ENCODE data around the gene DYNC1I1.

The DYNC1I1 gene

DNA sequence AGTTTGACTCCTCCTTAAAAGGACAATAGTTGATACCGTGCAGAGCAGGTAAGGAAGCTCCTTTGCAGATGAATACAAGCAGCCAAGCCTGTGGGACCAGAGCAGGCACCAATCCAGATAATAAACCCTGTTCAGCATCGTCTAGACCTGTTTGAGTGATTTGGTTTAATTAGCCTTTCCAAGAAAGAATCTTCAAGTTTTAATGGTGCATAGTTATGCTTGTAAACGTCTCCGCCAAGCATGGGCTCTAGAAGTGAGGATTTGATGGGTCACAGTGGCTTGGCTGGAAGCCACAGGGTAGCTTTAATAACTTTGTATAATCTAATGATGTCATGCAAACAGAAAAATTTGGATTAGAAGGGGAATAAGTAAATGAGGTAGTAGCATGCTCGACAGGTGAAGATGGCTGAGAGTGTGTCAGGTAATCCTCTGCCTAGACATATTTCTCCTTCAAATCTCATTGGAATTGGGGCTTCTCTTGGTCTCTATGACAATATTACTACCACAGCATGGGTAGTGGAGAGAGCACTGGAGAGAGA is 188.4 kb downstream of the DYNC1I1 start:
- no peak for DNase-seq (ENCODE audit: low read depth, low spot score)

DNA sequence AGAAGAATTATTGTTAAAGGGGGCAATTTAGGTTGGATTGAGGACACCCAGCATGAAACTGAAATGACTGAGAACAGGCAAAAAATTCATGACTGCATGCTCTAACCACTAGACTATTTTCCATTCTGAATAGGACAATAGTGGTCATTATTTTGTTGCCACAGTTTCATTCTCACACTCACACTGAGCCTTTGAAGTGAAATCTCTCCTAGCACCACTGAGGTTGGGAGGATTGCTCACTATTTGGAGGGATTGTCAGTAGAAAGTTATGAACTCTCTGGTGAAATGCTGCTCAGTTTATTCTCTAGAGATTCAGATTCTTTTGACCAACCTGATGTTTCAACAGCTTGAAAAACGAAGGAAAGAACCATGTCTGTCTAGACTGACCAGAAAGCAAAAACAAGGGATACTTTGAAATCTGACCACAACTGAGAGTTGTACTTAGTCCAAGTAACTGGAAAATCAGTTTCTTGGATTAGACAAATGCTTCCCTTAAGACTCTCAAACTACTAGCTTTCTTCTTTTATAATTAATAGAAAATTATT is 191.2 kb downstream of the DYNC1I1 start:
- no peak for DNase-seq (ENCODE audit: low read depth, low spot score)

DNA sequence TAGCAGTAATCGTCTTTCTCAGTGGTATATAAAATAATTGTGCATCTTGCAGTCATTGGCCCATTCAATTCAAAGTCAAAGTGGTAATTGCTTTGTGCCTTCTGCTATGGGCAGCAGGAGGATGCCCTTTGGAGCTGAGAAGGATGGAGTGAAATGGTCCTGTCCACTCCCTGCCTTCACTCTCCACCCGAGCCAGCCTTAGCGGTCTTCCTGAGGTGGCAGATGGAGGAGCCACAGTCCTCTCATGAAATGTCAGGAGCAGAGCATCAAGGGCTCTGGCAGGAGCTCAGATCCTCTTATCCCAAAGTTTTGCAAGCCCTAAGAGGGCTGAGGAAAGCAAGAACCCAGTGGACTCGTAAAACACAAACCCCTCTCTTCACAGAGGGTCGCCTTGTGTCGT is 199.4 kb downstream of the DYNC1I1 start:
- DNase-seq (ENCODE audit: low read depth, low spot score), result no peak

DNA sequence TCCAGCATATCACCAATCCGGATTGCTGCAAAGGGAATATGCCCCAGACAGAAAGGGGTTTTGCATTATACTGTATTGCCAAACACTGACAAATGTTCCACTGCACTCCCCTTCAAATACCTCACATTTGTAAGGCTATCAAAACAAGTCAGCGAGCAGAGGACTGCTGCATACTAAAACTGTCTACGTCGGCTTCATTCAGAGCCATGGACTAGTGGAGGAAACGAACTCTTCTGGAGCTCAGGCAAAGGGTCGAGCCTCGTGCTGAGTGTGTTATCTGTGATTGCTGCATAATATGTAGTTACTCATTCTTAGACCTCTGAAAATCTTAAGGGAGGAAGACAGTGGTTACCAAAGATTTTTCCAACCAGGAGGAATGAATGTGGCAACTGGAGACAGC is 200.2 kb downstream of the DYNC1I1 start:
- no peak for DNase-seq (ENCODE audit: low read depth, low spot score)

- no peak for DNase-seq (ENCODE audit: low read depth, low spot score)
Observed at GRCh38 chr7:95974108-95974507, 201.8 kb downstream of the DYNC1I1 start.

DNA sequence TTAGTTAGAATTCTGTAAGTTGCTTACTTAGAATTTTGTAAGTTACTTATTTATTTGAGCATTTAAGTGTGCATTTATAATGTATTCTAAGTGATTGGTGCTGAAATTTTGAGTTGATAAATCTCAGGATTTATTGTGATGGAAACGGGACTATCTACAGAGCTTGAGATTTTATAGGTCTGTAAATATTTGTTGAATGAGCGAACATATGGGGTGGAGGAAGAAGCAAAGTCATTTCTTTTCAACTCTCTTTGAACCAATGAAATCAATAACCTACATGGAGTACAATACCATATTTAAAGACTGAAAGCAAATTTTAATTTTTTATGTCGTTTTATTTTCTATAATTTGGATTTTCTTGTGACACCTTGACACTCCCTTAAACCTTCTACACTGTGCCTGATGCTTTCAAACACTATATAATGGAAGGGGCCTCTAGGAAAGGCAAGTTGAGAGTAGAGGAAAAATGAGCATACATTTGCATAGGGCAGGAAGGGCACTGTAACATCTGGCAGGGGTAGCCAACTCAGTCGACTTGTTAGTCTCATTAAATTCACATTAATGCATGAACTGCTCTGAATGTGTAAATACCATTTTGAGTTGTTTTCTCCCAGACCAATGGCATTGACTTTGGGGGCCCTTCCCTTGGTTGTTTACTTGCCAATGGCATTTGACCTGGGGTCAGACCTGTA is 204.2 kb downstream of the DYNC1I1 start:
- DNase-seq (ENCODE audit: low read depth, low spot score), result no peak

GRCh38 chr7:95977994-95978393 is 205.6 kb downstream of the DYNC1I1 start:
- DNase-seq (ENCODE audit: low read depth, low spot score), result no peak

- DNase-seq (ENCODE audit: low read depth, low spot score), result no peak
Observed at GRCh38 chr7:95980167-95980566, 207.8 kb downstream of the DYNC1I1 start.

DNA sequence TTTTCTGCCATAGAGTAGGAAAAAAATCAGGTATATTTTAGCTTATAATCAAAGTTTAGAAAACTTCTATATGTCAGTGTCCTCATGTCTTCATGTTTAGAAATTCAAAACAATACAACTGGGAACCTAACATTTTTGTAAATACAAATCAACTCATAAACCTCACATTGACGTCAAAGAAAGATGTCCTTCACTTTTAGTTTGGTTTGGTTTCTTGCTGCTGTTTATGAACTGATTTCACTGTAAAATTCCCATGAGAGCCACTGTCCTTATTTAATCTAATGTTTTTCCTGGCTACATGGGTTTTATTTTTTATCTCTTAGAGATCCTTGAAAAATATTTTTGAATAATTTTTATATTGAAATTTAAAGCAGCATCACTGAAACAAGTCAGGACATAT is 208.4 kb downstream of the DYNC1I1 start:
- no peak for DNase-seq (ENCODE audit: low read depth, low spot score)

DNA sequence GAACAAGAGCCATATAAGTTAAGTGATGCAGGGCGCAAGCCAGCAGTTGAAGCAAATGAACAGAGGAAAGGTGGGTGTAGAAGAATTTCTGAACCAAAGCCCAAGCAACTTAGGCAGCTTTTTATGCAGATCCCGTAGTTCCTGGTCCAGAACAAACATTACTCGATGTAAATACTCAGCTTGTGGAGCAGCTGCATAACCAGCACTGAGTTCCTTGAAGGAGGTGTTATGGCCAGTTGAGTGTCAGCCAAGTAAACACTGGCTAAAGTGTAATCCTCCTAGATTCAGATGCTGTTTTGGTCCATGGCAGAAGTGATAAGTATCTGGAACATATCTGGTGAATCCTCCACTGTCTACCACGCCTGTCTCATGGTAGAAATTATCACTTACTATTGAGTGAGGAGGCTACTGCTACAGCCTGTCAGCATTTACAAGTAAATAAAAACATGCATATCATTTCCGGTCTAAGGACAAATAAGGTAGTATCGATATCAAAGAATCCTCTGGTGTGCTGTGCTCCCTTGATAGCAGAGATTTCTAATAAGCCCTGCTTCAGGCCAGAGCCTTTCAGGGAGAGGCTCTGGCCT is 213.9 kb downstream of the DYNC1I1 start:
- DNase-seq (ENCODE audit: low read depth, low spot score), result no peak

DNA sequence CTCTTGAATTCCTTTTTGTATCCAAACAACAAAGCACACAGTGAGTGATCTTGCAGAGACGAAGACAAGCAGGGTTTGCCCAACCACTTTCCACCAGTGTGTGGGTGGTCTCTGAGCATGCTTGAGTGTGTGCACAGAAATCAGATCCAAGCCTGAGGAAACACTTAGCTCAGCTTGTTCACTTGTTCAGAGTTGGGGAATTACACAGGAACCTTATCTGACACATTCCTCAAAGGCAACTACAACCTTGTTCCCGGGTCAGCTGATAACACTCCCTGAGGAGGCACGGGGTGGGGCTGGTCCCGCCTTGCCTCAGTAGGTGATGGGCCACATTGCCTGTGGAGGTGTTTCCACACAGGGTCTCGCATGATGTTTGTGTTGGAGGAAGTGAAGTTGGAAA is 216.9 kb downstream of the DYNC1I1 start:
- no peak for DNase-seq (ENCODE audit: low read depth, low spot score)

- DNase-seq (ENCODE audit: low read depth, low spot score), result no peak
Observed at GRCh38 chr7:95993380-95993779, 221.0 kb downstream of the DYNC1I1 start.

DNA sequence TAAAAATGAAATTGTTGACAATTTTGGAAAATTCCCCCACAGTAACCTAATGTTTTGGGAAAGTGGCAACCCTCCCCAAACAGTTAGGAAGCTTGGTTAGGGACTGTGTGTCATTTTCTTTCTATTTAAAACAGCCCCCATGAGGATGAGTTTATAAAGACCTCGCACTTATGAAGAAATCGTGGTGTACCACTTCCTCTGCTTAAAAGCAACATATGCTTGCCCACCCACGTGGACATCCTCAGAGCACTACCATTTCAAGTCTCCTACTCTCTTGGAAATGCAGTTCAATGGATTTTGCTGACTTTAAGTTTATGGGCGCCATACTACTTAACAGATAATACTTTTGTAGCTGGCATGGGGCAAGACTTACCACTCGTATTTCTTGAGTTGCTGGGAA is 223.8 kb downstream of the DYNC1I1 start:
- DNase-seq (ENCODE audit: low read depth, low spot score), result no peak

GRCh38 chr7:95996886-95997285 is 224.5 kb downstream of the DYNC1I1 start:
- DNase-seq (ENCODE audit: low read depth, low spot score), result no peak

DNA sequence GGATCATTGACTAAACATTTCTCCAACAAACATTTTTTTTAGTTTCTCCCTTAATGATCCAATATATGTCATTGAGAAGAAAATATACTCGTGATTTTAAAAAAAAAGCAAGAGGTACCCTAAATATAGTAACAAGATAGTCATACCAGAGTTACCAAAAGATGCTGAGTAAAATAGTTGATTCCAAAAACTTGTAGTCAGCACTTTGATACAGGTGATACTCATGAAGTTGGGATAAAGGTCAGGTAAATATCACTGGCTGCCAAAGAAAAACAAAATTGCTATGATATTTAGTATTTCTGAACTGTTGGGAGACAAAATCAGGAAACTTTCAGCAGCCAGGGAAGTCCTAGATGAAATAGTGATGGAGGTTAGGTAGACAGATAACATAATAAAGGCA is 225.3 kb downstream of the DYNC1I1 start:
- DNase-seq (ENCODE audit: low read depth, low spot score), result no peak

DNA sequence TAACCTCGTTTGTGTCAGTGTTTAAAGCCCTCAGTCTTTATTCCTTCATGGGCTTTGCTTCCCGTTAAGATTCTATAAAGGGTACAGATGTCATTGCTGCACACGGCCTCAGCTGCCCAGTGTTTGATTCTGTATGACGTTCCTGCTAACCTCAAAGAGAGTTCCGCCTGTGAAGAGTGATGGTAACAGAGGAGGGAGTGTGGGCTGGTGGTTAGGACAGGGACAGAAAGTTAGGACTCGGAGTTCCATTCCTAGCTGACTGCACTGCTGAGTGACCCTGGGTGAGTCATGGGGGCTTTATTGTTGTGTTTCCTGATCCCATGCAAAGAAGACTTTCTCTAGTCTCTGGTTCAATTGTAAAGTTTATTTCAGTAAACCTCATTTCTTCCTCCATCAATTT is 227.1 kb downstream of the DYNC1I1 start:
- no peak for DNase-seq (ENCODE audit: low read depth, low spot score)

DNA sequence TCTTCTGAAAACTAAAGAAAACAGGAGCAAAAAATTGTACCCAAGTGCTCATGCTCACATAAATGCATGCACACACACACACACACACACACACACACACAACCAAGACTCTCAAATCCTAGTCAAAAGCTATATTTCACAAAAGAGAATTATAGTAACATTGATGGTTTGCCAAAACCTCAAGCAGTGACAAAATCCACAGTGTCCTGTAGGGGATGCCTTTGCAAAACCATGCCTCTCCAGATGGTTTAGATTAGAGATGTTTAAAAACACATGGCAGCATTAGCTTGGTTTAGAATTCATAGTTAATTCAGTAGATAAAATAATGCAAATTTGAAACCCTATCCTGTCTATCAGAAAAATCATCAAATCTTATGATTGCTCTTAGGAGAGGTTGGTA is 232.2 kb downstream of the DYNC1I1 start:
- DNase-seq (ENCODE audit: low read depth, low spot score), result no peak

- no peak for DNase-seq (ENCODE audit: low read depth, low spot score)
Observed at GRCh38 chr7:96005271-96005670, 232.9 kb downstream of the DYNC1I1 start.

DNA sequence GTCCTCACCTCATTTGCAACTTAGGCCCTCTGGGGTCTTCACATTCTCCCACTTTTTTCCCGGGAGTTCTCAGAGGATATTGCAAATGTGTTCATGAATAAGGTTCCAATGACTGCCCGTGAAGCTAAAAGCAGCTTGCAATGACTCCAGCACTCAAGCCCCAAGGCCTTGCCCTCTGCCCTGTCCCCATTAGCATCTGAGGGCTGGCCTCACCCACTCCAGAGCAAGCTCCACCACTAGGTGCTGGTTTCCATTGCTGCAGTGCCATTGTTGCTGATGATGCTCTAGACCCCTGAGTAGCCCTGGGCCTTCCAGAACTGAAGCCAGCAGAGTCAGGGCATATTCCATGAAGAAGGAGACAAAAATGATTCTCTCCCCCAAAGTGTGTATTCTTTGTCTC is 236.8 kb downstream of the DYNC1I1 start:
- no peak for DNase-seq (ENCODE audit: low read depth, low spot score)

DNA sequence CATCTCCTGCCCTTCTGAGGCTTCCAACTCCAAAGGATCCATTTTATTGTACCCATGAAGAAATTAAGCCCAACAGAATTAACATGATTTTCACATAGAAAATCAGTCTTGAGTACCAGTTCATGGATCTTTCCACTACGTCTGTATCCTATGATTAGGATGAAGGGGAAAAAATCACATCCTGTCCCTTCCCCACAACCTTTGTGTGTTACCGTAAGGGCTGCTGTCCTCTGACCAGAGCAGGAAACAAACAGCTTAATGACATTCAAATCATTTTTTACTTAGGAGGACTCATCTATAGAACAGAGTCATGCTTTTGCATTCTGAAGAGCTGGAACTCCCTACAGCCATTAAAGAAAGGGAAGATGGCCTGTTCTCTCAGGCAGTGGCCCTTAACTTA is 241.5 kb downstream of the DYNC1I1 start:
- no peak for DNase-seq (ENCODE audit: low read depth, low spot score)

DNA sequence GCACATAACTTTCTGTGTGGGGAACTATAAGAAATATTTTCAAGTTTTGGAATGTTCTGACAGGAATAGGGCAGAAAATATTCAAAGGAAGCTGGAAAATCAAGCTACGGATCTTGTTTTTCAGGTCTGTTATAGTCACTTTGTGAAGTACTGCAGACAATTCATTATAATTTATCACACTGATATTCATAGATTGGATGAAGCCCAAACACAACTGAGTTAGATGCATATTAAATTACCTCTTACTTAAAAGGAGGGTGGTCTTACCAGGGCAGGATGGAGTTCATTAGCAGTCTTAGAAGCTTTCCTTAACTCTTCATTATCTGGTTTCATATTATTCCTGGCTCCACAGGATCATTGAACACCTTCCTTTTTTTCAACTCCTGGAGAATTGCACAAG is 242.3 kb downstream of the DYNC1I1 start:
- DNase-seq (ENCODE audit: low read depth, low spot score), result no peak

DNA sequence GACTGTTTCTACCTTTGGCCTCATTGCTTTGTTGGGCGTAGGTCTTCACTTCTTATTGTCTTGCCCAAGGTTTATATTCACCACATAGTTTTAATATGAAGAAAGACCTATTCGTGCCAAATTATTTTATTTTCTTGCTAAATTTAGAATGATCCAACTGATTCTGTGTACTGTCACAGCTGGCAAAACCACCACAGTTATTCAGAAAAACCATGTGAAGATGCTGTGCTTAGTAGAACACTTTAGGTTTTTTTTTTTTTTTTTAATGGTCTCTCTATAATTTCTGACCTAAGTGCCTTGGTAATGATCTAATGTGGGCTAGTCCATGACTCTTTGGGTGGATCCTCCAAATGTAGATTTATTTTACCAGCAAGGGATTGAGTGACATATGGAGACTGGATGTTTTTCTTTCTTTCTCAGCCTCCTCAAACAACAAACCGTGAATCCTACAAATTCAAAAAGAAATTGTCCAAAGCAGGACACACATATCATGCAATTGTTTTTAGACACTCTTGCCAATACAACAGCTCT is 243.8 kb downstream of the DYNC1I1 start:
- no peak for DNase-seq (ENCODE audit: low read depth, low spot score)

GRCh38 chr7:96016735-96017134 is 244.4 kb downstream of the DYNC1I1 start:
- no peak for DNase-seq (ENCODE audit: low read depth, low spot score)
